GM21515 (cell line): Measurements from ENCODE around the gene CDC42BPA.

Experiments used
- ATAC-seq: cut with Tn5 transposase; IDR thresholded peaks from one replicate; pipeline ENCODE4 v1.9.1; 2021; ENCODE audit not compliant: unreplicated experiment

Gene CDC42BPA

DNA sequence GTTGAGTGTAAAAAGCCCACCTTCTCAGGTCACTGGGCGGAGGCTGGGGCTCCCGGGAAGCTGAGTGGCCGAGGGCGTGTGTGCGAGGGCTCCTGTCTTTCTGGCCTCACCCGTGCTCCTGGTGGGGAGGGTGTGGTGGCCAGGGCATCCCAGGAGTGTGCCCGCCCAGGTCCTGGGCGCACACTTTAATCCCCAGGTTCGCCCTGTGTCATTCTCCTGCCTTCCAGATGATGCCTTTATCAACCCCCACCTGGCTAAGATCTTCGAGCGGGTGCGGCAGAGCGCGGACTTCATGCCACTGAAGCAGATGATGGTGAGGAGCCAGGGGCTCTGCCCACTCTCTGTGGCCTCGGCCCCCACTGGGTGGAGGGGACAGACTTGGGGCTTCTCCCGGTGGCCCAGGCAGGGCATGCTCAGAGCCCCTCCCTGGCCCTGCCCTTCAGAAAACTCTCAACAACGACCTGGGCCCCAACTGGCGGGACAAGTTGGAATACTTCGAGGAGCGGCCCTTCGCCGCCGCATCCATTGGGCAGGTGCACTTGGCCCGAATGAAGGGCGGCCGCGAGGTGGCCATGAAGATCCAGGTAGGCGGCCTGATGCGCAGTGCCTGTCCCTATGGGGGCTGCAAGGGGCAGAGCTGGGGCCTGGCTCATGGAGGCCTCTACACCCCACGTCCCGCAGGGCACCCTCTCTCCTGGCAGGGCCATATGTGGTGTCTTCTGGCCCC is 335.7 kb downstream of the CDC42BPA start:
- no peak for ATAC-seq

DNA sequence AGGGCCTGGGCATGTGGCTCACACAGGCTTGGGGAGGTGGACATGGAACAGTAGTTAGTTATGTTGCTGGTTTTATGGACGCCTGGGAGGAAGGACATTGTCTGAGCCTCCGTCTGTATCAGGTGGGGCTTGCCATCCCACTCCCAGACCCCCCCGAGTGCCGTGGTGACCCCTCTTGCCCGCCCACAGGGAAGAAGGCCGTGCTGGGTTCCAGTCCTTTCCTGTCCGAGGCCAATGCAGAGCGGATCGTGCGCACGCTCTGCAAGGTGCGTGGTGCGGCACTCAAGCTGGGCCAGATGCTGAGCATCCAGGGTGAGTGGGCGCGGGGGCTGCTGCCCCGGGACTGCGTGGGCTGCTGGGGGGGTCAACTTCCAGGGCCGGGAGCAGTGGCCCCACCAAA is 336.5 kb downstream of the CDC42BPA start:
- no peak for ATAC-seq

DNA sequence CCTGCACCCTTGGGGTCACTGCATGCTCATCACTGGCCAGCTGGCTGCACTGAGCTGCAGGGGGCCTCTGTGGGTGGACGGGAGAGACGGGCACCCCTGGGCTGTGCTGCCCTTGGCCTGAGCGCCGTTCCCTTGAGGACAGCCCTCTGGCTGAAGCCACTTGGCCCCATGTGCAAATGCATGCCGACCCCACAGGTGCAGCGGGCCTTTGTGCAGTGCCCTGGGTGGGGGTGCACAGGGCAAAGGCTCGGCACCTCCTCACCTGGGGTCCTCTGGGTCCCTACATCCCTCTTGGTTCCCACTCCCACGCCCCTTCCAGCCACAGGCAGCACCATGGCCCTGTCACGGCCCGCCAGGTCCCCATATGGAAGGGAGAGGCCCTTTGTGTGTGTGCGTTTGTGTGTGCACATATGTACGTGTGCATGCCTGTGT is 336.9 kb downstream of the CDC42BPA start:
- ATAC-seq, result no peak

DNA sequence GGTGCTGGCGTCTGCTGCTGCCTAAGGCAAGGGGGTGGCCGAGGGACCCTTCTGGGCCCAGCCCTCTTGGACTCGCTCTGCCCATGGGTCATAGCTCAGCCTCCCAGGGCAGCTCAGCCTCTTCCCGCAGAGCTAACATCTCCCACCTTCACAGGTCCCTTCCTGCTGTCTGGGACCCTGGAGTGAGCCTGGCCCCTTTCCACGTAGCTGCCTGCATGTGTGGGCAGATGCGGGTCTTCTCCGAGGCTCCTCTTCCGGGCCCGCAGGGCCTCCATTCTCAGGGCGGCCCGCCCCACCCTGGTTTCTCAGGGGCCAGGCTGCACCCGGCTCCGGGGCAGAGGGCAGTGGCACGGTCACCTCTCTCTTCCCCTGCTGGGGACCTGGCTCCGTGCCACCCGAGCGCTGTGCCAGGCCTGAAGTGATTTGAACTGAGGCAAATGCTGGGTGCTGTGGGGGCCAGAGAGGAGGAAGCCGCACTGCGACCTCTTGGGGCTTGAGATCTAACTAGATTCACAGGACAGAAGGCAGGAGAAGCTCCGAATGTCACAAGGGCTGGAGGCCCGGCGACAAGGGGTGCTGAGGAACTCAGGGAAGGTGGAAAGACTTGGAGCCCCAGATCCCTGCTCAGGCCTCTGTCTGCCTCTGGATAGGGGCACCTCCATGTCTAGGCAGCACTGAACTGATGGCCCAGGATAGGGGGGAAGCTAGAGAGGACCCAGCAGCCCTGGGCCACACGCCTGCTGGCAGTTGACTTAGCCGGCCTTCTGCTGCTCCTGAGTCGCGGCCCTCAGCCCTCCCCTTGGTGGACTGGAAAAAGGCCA is 337.5 kb downstream of the CDC42BPA start:
- no peak for ATAC-seq

DNA sequence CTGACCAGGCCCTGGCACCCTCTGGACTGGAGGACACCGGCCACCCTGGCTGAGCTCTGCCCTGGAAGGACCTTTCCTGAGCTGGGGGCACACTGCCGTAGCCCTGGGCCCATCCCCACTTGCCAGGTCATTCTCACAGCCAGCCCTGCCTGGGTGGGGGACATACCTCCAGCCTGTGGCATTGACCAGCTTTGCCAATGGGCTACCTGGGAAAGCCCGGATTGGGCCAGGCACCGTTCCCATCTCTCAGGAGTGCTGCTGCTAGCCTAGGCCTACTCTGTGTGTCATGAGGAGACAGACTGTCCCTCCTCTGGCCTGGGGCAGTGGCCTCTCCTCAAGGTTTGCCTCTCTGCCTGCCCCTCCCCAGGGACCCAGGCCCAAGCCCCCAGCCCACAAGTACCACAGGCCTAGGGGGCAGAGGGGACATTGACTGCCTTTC is 338.2 kb downstream of the CDC42BPA start:
- no peak for ATAC-seq

DNA sequence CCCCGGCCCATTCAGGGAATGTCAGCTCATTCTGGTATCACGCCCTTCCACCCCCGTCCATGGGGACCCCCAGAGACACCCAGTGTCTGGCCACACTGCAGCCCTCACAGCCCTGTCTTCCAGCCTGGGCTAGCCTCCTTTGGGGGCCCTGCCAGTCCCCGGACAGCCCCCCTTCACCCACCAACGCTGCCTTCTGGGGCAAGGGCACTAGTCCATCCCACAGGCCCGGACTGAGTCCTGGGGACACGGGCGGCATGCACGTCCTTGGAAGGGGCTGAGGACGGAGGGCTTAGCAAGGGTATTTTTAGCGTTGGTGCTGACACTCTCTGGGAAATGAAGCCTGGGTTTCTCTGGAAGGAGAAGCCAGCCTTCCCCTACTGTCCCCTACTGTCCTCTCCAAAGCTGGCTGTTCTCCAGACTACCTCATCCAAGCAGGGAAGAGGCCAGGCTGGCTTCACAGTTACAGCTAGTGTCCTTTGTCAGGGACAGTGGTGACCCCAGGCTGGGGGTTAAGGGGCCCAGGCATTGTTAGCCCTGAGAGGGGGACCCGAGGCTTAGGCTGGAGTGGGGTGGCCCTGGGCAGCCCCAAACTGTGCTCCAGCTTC is 338.7 kb downstream of the CDC42BPA start:
- ATAC-seq, result no peak

DNA sequence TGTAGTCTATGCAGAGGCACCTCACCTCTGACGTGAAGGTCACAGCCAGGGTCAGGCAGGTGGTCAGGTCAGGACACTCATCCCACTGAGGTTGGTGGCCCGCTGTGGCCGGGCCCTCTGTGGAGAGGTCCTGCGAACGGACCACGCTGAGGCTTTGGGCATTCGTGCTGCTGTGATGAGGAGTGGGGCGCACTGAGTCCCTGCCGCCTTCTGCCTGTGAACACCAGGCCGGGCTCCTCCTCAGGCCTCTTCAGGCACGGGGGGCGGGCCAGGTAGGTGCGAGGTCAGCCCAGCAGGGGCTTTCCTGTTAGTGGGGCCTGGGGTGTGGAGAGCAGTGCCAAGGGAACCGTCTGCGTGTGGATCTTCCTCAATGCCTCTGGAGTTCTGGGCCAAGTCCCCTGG is 339.2 kb downstream of the CDC42BPA start:
- ATAC-seq, result no peak

DNA sequence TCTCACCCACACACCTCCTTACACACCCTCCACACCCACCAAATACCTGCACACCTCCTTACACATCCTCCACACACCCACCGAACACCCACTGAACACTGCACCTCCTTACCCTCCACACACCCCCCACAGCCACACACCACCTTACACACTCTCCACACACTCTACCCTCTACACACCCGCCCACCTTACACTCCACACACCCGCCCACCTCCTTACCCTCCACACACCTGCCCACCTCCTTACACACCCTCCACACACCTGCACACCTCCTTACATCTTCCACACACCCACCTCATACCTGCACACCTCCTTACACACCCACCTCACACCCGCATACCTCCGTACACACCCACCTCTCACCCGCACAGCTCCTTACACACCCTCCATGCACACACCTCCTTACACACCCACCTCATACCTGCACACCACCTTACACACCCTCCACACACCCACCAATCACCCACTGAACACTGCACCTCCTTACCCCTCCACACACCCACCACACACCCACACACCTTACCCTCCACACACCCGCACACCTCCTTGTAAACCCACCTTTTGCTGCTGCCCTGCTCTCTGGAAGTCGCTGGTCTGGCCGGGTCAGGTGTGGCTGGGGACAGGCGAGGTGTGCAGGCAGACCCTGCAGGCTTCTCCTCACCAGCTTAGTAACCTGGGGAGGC is 339.7 kb downstream of the CDC42BPA start:
- no peak for ATAC-seq

DNA sequence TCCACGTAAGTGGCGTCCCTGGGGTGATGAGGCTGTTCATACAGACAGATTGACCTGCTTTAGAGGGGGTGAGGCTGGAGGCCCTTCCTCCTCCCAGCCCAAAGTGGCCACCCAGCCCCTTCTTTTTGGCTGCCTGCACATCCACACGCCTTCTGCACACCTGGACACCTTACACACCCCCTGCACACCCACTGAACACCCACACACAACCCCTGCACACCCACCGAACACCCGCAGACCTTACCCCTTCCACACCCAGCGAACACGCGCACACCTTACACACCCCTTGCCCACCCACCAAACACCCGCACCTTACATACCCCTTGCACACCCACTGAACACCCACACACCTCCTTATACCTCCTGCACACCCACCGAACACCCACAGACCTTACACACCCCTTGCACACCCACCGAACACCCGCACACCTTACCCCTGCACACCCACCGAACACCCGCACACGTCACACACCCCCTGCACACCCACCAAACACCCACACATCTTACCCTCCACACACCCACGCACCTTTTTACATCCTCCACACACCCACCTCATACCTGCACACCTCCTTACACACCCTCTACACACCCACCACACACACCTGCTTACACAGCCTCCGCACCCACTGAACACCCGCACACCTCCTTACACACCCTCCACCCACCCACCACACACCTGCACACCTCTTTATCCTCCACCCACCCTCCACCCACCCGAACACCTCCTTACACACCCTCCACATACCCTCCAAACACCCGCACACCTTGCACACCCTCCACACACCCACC is 340.5 kb downstream of the CDC42BPA start:
- no peak for ATAC-seq

DNA sequence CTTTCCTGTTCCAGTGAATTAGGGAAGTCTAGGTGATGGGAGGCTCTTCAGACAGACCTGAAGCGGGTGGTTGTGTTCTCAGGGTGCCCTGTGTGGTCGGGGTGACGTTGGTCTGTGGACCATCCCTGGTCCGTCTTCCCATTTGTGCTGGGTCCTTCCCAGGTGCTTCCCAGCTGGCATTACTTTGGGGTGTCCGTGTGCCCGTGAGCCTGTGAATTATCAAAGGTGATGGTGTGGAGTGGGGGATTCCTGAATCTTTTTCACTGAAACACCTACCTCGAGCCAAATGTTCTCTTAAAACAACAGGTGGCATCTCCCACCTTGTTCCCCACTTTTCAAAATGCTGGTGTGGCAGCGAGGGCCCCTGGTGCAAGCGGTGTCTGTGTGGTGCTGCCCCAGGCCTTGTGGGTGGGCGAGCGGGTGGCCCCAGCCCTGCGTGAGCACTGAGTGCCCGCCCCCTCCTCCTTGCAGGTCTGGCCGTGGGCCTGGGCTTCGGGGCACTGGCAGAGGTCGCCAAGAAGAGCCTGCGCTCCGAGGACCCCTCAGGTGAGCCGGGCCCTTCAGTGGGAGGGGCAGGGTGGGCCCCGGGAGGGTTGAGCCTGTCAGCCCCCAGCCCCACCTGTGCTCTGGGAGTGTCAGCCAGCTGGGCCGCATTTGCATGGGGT is 341.2 kb downstream of the CDC42BPA start:
- ATAC-seq, result no peak

DNA sequence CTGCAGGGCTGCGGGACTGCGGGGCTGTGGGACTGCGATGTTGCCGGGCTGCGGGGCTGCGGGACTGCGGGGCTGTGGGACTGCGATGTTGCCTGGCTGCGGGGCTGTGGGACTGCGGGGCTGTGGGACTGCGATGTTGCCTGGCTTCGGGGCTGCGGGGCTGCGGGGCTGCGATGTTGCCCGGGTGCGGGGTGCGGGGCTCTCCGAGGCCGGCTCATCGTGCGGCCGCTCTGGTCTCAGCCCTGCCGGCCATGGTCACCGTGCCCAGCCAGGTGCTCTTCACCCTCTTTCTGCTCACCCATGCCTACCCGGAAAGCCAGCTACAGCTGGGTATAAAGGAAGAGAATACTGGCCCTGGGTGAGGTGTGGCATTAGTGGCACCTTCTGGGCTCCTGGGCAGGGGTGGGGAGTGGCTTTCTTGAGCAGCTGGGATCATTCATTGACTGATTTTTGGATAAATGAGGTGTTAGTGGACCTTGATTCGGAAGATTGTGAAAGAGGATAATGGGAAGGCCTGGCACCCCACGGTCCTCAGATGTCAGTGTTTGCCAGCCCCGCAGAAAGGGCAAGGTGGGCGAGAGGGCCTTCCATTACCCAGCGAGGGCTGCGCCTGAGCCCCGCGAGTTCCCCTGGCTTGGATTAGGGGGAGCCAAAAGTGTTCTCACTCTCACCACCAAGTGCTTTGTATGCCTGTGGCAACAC is 341.9 kb downstream of the CDC42BPA start:
- ATAC-seq, result no peak

DNA sequence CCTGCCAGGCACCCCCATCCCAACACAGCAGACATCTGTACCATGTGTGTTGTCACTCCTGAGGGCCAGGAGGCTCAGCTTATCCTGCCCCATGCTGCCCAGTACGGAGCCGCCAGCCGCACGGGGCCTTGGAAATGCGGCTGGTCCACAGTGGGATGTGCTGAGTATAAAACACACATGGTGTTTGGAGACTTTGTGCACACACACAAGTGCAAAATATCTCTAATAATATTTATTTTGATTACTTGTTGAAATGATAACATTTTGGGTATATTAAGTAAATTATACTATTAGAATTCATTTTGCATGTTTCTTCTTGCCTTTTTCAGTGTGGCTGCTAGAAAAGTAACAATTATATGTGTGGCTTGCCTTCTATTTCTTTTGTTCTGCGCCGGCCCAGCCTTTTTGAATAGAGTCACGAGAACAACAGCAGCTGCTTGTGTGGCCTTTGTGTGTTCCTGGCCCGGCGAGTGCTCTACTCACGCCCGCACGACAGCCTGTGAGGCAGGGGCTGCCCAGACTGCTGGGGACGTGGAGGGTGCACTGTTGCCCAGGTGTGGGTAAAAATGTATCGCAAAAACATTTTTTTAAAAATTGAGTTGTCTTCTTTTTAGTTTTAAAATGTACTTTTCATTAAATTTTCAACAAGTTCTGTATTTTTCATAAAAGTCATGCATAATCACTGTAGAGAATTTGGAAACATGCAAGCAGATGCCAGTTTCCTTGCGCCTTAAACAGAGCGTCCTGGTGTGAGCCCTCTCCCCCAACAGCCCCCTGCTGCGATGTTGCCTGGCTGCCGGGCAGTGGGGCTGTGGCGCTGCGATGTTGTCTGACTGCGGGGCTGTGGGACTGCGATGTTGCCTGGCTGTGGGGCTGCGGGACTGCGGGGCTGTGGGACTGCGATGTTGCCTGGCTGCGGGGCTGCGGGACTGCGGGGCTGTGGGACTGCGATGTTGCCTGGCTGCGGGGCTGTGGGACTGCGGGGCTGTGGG is 342.7 kb downstream of the CDC42BPA start:
- no peak for ATAC-seq

DNA sequence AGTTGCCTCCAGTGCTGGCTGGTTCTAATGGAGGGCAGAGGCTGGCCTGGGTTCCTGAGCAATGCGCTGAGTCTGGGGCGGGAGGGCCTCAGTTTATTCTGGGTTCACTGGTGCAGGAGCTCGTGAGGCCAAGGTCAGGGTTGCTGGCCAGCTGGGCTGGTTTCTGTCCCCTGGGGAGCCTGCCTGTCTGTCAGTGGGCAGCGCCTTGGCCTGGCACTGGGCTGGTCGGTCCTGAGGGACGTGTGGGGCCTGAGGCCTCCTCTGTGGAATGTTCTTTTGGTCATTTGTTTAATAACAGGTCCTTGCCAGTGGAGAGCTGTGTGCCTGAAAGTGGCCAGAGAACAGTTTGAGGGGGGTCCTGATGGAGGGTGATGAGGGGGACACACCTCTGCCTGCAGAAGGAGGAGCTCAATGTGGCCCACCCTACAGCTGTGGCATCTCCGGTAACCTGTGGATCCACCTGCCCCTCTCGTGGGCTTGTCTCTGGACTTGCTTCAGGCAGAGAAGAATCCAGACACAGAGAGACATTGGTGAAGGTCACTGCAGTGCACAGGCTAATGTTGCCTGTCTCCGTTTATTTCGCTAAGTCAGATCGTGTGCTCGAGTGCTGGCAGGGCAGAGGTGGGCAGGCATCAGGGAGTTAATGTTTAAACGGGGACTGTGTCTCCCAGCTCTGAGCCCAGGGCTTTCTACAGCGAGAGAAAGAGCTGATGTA is 343.6 kb downstream of the CDC42BPA start:
- ATAC-seq, result no peak

DNA sequence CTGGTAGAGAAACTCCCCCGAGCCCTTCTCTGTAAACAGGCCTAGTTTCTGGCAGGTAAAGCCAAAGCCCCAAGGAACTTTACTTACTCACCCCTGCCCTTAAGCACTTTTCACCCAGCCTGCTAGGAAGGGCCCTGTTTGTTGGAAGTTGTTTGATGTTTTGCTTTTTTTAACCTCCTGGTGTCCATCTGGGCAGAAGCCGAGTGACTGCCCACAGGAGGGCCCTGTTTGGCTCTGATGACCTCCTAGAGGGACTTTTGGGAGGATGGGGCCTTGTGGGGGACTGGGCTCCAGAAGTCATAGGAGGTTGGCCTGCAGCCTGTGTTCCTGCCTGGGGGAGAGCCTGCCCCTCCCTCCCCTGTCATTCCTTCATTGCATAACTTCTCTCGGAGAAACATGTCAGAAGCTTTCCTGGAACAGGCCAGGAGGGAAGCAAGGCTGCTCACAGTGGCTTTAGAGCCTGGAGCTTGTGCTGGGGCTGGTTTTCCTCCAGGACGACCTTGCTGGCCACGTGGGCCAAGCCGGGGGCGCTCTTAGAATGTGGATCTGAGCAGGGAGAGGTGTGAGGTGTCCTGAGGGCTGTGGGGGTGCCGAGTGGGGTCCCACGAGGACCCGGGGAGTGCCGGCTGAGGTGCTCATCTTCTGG is 344.3 kb downstream of the CDC42BPA start:
- no peak for ATAC-seq

DNA sequence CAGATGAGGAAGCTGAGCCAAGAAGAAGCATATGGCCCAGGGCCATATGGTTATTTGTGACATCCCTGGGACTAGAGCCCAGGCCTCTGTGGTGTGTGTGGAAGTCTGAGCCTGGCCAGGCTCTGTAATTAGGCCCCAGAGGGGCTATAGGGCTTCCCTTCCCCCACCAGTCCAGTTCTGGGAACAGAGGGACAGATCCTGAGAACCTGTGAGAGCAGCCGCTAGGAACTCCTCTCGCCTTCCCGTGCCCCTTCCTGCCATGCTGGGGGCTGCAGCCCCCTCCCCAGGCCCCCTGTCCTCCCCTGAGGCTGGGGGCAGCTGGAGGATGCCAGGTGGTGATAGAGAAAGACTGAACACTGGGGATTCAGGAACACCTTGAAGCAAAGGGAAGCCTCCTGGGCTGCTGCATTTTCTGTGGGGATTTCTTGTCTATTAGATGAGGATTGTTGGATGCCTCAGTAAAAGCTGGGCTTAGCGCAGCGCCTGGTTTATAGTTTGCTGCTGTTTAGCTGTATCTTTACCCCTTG is 344.9 kb downstream of the CDC42BPA start:
- ATAC-seq, result no peak

DNA sequence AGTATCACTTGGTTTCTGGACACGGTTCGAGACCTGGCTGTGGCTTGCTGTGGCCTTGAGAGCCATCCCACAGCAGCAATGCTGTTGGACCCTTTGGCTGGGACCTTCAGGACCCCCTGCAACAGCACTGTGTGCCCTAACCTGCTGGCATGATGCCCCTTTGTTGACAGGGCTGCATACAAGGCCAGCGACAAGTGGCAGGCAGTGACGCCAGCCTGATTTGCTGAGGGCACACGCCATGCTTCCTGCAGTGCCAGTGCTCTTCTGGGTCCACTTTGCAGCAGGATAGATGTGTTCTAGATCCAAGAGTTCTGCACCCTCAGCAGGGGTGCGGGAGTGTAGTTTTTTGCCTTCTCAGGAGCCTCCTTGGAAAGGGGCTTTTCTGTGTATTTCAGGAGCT is 345.4 kb downstream of the CDC42BPA start:
- no peak for ATAC-seq

DNA sequence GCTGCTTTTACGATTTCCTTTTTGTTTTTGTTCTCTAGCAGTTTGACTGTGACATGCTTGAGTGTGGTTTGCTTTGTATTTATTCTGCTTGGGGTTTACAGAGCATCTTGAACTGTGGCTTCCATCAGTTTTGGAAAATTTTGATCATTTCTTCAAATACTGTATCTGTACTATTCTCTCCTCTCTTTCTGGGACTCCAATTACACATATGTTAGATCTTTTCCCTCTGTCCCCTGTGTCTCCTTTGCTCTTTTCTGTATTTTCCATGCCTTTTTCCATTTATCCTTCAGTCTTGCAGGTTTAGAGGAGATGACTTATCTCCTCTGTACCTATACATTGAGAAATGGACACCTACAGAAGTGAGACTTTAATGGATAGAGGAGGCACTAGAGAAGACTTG is 346.5 kb downstream of the CDC42BPA start:
- no peak for ATAC-seq
